ENCODE data around the gene UBE2L3.
"Not testable (repeated sequence)": the region's sequence is repeated elsewhere in the genome, so short reads cannot be mapped to it uniquely, and the experiment has no call there.

Gene UBE2L3

DNA sequence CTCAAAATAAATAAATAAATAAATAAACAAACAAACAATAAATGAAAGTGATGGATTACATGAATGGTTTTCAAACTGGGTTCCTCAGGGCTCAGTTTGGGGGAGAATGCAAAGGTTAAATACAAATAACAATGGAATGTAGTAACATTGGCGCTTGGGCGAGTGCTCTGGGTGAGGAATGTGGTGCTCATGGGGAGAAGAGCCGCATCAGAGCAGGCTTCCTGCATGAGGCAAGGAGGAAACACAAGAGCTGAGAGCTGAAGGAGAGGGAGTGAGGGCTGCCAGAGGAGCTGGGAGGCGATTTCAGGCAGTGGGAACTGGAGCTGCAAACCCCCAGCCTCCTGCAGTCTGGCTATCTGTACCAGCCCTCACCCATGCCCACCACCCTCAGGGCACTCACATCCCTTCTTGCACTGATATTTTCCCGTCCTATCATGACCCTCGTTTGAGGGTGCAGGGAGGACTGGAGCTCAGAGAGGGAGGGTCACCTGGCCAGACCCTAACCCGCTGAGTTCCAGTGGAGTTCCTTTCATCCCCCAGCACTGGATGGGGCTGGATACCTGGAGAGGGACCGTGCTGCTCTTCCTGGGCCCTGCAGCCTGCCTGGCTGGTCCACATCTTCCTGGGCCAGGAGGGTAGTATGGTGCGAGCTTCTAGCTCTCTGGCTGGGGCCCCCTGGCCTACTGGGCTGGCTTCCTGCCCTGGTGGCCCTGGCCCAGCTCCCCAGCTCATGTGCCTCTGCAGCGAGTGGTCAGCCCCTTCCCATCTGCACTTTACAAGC is 8.0 kb upstream of the UBE2L3 start:
- not testable (repeated sequence) for H3K36me3 ChIP-seq (ENCODE audit: control insufficient read depth, insufficient read depth, low read length); H3K9ac ChIP-seq (ENCODE audit: low read depth, low read length); H3K4me1 ChIP-seq (ENCODE audit: control insufficient read depth, insufficient read depth, low read length); H3K27ac ChIP-seq (ENCODE audit: low read depth, low read length); H3K27me3 ChIP-seq (ENCODE audit: control insufficient read depth, insufficient read depth, low read length); H3K4me3 ChIP-seq (ENCODE audit: low read depth, low read length); H3K9me3 ChIP-seq (ENCODE audit: control insufficient read depth, insufficient read depth, low read length)

DNA sequence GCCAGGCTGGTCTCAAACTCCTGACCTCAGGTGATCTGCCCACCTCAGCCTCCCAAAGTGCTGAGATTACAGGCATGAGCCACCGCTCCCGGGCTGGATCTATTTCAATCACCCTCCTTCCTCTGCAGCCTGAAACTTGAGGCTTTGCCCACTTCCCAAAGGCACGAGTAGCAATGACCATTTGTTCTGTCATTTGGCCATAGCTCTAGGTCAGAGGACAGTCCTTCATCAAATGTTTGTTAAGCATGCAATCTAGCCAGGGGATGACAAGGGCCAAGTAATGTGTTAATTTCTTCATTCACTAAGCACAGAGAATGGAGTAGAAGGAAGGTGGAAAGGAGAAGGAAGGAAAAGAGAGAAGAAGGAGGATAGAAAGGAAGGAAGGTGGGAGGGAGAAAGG is 6.9 kb upstream of the UBE2L3 start:
- H3K27ac ChIP-seq (ENCODE audit: low read depth, low read length); H3K4me1 ChIP-seq (ENCODE audit: control insufficient read depth, insufficient read depth, low read length); H3K9me3 ChIP-seq (ENCODE audit: control insufficient read depth, insufficient read depth, low read length); H3K27me3 ChIP-seq (ENCODE audit: control insufficient read depth, insufficient read depth, low read length); H3K36me3 ChIP-seq (ENCODE audit: control insufficient read depth, insufficient read depth, low read length); H3K9ac ChIP-seq (ENCODE audit: low read depth, low read length); H3K4me3 ChIP-seq (ENCODE audit: low read depth, low read length): not testable (repeated sequence)

DNA sequence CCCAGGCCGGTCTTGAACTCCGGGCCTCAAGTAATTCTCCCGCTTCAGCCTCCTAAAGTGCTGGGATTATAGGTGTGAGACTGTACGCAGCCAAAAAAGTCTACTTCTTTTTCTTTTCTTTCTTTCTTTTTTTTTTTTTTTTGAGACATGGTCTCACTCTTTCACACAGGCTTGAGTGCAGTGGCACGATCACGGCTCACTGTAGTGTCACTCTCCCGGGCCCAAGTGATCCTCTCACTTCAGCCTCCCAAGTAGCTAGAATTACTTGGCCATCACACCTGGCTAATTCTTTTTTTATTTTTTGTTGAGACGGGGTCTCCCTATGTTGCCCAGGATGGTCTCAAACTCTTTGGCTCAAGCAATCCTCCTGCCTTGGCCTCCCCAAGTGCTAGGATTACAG is 3.6 kb upstream of the UBE2L3 start:
- no peaks in the 10 kb centered on the region for H3K27me3 ChIP-seq (ENCODE audit: control insufficient read depth, insufficient read depth, low read length)
- no peak overlapping the region for H3K4me3 ChIP-seq (ENCODE audit: low read depth, low read length)
- no peaks in the 10 kb centered on the region for H3K9me3 ChIP-seq (ENCODE audit: control insufficient read depth, insufficient read depth, low read length)
- H3K27ac ChIP-seq (ENCODE audit: low read depth, low read length): no peak overlapping the region
- no peaks in the 10 kb centered on the region for H3K4me1 ChIP-seq (ENCODE audit: control insufficient read depth, insufficient read depth, low read length)
- no peaks in the 10 kb centered on the region for H3K36me3 ChIP-seq (ENCODE audit: control insufficient read depth, insufficient read depth, low read length)
- no peak overlapping the region for H3K9ac ChIP-seq (ENCODE audit: low read depth, low read length)

DNA sequence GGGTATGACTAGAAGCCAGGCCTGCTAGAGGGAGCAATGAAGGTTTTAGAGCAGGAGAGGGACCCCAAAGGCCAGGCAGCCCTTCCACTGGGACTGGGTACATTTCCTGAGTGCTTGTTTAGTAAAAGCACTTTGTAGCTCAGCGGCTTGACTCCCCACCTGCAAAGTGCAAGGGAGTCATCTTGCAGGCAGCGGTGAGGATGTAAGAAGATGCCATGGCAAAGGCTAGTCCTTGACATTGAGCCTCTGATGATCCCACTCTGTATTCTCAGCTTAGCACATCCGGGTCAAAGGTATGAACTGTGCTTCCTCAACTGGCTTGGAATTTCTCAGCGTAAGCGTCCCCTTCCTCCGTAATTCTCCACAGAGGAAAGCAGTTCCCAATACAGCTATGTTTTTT is 3.1 kb upstream of the UBE2L3 start:
- no peaks in the 10 kb centered on the region for H3K36me3 ChIP-seq (ENCODE audit: control insufficient read depth, insufficient read depth, low read length)
- H3K27me3 ChIP-seq (ENCODE audit: control insufficient read depth, insufficient read depth, low read length): no peaks in the 10 kb centered on the region
- no peaks in the 10 kb centered on the region for H3K9me3 ChIP-seq (ENCODE audit: control insufficient read depth, insufficient read depth, low read length)
- H3K27ac ChIP-seq (ENCODE audit: low read depth, low read length): no peak overlapping the region
- peaks cover 3% of the 10 kb centered on the region for H3K4me1 ChIP-seq (ENCODE audit: control insufficient read depth, insufficient read depth, low read length)
- H3K9ac ChIP-seq (ENCODE audit: low read depth, low read length): no peak overlapping the region
- H3K4me3 ChIP-seq (ENCODE audit: low read depth, low read length): no peak overlapping the region

DNA sequence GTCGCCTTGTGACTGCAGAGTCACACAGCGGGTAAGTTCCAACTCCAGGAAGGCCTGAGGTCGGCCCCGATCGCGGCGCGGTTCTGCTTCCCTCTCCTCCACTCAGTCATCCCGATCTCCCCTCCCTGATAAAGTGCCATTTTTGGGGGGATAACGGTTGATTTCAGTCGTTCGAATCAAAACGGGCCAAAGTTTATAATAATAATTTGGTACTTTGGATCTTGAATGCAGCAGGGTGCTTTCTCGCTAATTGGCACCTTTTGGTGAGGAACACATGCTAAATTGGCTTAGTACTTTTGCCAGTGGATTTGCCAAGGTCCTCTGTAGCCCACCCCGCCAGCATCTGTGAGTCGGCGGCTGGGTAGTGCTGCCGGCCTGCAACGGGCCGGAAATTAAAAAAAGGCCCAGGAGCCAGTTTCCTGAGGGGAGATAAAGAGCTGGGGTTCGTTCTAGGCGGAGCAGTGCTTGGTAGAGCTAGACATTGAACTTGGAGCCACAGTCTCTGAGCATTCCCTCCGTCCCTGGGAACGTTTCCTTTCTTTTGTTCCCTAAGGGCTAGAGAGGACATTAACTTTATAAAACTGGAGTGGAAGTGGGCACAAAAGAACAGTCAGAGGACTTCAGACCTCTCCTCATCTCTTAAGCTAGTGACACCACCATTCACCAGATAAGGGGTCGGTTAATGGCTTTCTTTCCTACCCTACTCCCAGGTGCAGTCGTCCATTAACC is 997 bp downstream of the UBE2L3 start:
- no peaks in the 10 kb centered on the region for H3K27me3 ChIP-seq (ENCODE audit: control insufficient read depth, insufficient read depth, low read length)
- H3K27ac ChIP-seq (ENCODE audit: low read depth, low read length): peak overlapping the region; percentile 86
- no peaks in the 10 kb centered on the region for H3K9me3 ChIP-seq (ENCODE audit: control insufficient read depth, insufficient read depth, low read length)
- no peaks in the 10 kb centered on the region for H3K36me3 ChIP-seq (ENCODE audit: control insufficient read depth, insufficient read depth, low read length)
- peak overlapping the region; percentile 88 for H3K4me3 ChIP-seq (ENCODE audit: low read depth, low read length)
- H3K9ac ChIP-seq (ENCODE audit: low read depth, low read length): peak overlapping the region; percentile 98
- peaks cover 16% of the 10 kb centered on the region for H3K4me1 ChIP-seq (ENCODE audit: control insufficient read depth, insufficient read depth, low read length)

DNA sequence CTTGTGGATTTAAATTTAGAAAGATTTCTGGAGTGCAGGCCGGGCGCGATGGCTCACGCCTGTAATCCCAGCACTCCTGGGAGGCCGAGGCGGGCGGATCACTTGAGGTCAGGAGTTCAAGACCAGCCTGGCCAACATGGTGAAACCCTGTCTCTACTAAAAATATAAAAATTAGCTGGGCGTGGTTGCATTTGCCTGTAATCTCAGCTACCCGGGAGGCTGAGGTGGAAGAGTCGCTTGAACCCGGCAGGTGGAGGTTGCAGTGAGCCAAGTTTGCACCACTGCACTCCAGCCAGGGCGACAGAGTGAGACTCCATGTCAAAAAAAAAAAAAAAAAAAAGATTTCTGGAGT is 1.5 kb downstream of the UBE2L3 start:
- H3K9me3 ChIP-seq (ENCODE audit: control insufficient read depth, insufficient read depth, low read length); H3K27me3 ChIP-seq (ENCODE audit: control insufficient read depth, insufficient read depth, low read length); H3K36me3 ChIP-seq (ENCODE audit: control insufficient read depth, insufficient read depth, low read length): not testable (repeated sequence)
- Histone ChIP-seq H3K4me3 (ENCODE audit: low read depth, low read length) (peak overlapping the region; percentile 88), H3K9ac (ENCODE audit: low read depth, low read length) (peak overlapping the region; percentile 98; the same call in 1 of the 2 replicates), H3K27ac (ENCODE audit: low read depth, low read length) (peak overlapping the region; percentile 86), H3K4me1 (ENCODE audit: control insufficient read depth, insufficient read depth, low read length) (peaks cover 16% of the 10 kb centered on the region)

DNA sequence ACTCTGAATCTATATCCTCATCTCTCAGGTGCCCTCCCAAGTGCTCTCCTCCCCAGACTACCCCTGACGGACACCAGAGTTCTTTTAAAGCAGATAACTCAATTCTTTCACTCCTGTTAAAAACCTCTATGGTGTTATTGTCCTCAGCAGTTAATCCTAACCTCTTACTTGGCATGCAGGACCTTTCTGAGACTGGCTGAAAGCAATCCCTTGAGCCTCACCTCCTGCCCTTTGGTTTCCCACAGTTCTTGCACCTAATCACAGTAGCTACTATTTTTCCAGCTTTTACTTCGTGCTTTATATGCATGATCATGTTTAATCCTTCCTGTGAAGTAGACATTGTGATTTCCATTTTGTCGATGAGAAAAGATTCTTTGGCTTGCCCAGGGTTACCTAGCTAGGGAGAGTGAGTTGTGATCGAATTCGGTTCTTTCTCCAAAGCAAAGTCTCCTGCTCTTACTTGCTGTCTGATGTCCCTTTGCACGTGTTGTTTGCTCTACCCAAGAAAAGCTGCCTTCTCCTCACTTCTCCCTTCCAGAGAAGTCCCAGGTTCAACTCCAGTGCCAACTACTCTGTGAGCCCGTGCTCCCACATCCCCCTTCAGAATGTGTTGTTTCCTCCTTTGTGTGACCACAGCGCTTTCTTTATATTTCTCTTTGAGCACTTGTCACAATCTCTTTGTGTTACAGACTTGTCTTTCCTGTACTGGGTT is 2.1 kb downstream of the UBE2L3 start:
- Histone ChIP-seq H3K27me3 (ENCODE audit: control insufficient read depth, insufficient read depth, low read length) (no peaks in the 10 kb centered on the region), H3K27ac (ENCODE audit: low read depth, low read length) (peak overlapping the region; percentile 20), H3K36me3 (ENCODE audit: control insufficient read depth, insufficient read depth, low read length) (no peaks in the 10 kb centered on the region), H3K4me3 (ENCODE audit: low read depth, low read length) (peak overlapping the region; percentile 88), H3K9ac (ENCODE audit: low read depth, low read length) (no peak overlapping the region; the same call in 1 of the 2 replicates), H3K4me1 (ENCODE audit: control insufficient read depth, insufficient read depth, low read length) (peaks cover 16% of the 10 kb centered on the region), H3K9me3 (ENCODE audit: control insufficient read depth, insufficient read depth, low read length) (no peaks in the 10 kb centered on the region)

DNA sequence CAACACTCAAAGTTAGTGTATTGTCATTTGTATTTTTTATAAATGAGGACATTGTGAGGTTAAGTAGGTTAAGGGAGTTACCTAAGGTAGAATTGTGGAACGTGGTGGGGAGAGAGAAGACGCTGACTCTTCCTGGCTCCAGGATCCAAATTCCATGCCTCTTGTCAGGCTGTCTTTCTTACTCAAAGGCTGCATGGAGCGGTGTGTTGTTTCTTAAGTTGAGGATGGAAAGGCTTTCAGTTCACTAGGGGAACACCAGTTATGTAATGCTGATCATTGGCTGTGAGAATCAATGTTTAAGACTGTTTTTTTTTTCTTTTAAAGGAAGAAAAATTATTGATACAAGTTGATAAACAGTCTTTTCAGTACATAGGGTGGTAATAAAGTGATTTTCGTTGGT is 2.9 kb downstream of the UBE2L3 start:
- H3K9me3 ChIP-seq (ENCODE audit: control insufficient read depth, insufficient read depth, low read length): no peaks in the 10 kb centered on the region
- 0 out of 2 replicates have a peak overlapping the region, but pooled peaks have one; percentile 5 for H3K4me3 ChIP-seq (ENCODE audit: low read depth, low read length)
- H3K27ac ChIP-seq (ENCODE audit: low read depth, low read length): no peak overlapping the region
- peaks cover 16% of the 10 kb centered on the region for H3K4me1 ChIP-seq (ENCODE audit: control insufficient read depth, insufficient read depth, low read length)
- no peaks in the 10 kb centered on the region for H3K36me3 ChIP-seq (ENCODE audit: control insufficient read depth, insufficient read depth, low read length)
- H3K27me3 ChIP-seq (ENCODE audit: control insufficient read depth, insufficient read depth, low read length): no peaks in the 10 kb centered on the region
- no peak overlapping the region for H3K9ac ChIP-seq (ENCODE audit: low read depth, low read length)

DNA sequence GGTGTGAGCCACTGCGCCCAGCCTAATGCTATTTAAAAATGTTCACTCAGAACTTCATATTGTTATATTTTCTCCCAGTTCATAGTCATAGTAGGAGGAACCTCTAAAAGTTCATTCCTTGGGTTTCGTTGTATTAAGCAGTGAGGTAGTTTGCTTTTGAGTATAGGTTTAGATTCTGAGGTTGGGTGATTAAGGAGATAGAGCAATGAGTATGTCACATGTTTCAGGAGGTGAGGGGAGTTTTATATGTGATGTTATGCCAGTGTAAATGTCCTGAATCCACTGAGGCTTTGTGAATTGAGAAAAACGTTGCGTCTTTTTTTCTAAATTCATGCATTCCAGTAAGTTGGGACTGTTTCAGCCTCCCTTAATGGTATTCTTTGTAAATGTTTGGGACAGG is 4.2 kb downstream of the UBE2L3 start:
- H3K27me3 ChIP-seq (ENCODE audit: control insufficient read depth, insufficient read depth, low read length): no peaks in the 10 kb centered on the region
- H3K9me3 ChIP-seq (ENCODE audit: control insufficient read depth, insufficient read depth, low read length): no peaks in the 10 kb centered on the region
- H3K27ac ChIP-seq (ENCODE audit: low read depth, low read length): no peak overlapping the region
- H3K9ac ChIP-seq (ENCODE audit: low read depth, low read length): no peak overlapping the region
- no peak overlapping the region for H3K4me3 ChIP-seq (ENCODE audit: low read depth, low read length)
- no peaks in the 10 kb centered on the region for H3K36me3 ChIP-seq (ENCODE audit: control insufficient read depth, insufficient read depth, low read length)
- H3K4me1 ChIP-seq (ENCODE audit: control insufficient read depth, insufficient read depth, low read length): peaks cover 16% of the 10 kb centered on the region

DNA sequence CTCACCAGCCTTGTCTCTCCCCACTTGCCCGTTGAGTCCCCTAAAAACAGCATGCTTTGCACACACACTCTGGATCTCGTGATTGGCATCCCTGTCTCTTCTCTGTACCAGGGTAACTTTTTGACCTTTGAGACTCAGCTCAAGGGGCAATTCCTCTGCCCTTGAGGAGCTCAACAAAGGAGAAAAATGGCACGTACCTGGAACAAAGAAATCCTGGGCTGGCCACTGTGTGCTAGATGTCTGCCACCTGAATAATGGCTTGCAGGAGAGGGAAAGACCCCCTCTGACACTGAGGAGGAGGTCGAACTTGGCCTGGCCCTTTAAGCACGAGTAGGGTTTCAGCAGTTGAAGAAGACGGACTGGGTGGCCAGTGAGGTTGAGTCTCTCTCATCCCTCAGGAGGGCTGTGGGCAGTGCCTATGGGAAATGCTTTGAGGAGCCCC is 5.8 kb downstream of the UBE2L3 start:
- Histone ChIP-seq H3K27ac (ENCODE audit: low read depth, low read length) (no peak overlapping the region), H3K27me3 (ENCODE audit: control insufficient read depth, insufficient read depth, low read length) (no peaks in the 10 kb centered on the region), H3K4me1 (ENCODE audit: control insufficient read depth, insufficient read depth, low read length) (peaks cover 16% of the 10 kb centered on the region), H3K9ac (ENCODE audit: low read depth, low read length) (no peak overlapping the region), H3K9me3 (ENCODE audit: control insufficient read depth, insufficient read depth, low read length) (no peaks in the 10 kb centered on the region), H3K36me3 (ENCODE audit: control insufficient read depth, insufficient read depth, low read length) (no peaks in the 10 kb centered on the region), H3K4me3 (ENCODE audit: low read depth, low read length) (no peak overlapping the region)
